Measurements from ENCODE around the gene ATIC. TPM values are rescaled to one million over a fixed set of nuclear protein-coding genes. Genes with fewer than 3 reads are reported as not detected.

The ATIC gene
- total RNA-seq, 1 experiment from 2014 or later = 295 TPM

DNA sequence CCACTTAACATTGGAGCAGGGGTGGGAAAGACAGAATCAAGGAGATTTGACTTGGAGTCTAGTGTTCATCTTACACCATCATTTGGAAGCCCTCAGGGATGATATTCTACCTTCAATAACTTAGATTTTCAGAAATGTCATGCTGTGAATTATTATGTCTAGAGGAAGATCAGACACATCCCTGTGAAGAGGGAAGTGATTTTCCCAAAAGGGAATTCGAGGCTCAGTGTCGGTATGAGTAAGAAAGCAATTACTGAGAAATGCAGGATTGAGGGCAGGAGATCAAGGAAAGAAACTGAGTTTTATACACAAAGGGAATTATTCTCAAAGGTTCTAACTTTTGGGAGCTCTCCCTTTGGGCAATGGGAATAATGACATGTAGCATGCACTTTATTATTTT, 25.6 kb upstream of the ATIC start:
- no peak overlapping the region for H3K18ac ChIP-seq (ENCODE audit: insufficient read length, low read depth, low read length)
- H2AK5ac ChIP-seq (ENCODE audit: insufficient read length, low read length) = no peak overlapping the region
- TF ChIP-seq, protein P1, sequence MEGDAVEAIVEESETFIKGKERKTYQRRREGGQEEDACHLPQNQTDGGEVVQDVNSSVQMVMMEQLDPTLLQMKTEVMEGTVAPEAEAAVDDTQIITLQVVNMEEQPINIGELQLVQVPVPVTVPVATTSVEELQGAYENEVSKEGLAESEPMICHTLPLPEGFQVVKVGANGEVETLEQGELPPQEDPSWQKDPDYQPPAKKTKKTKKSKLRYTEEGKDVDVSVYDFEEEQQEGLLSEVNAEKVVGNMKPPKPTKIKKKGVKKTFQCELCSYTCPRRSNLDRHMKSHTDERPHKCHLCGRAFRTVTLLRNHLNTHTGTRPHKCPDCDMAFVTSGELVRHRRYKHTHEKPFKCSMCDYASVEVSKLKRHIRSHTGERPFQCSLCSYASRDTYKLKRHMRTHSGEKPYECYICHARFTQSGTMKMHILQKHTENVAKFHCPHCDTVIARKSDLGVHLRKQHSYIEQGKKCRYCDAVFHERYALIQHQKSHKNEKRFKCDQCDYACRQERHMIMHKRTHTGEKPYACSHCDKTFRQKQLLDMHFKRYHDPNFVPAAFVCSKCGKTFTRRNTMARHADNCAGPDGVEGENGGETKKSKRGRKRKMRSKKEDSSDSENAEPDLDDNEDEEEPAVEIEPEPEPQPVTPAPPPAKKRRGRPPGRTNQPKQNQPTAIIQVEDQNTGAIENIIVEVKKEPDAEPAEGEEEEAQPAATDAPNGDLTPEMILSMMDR (conservative IDR thresholded peaks at IDR 0.05) = no peak
- H2BK20ac ChIP-seq (ENCODE audit: low read depth, low read length, poor library complexity, severe bottlenecking) = no peak overlapping the region
- H3K4me1 ChIP-seq (ENCODE audit: insufficient read depth, low read length) = no peaks in the 10 kb centered on the region
- H4K20me1 ChIP-seq (ENCODE audit: control insufficient read depth, insufficient read depth, insufficient read length) = no peaks in the 10 kb centered on the region
- no peaks in the 10 kb centered on the region for H3K79me2 ChIP-seq (ENCODE audit: insufficient read depth, low read length)
- no peak overlapping the region for H3K23ac ChIP-seq (ENCODE audit: insufficient read length, low read depth, low read length)
- WGBS (ENCODE audit: extremely low coverage, insufficient read length, low lambda C conversion rate) = no CpG with 5 or more reads among the region's 2 CpGs
- H3K23me2 ChIP-seq (ENCODE audit: insufficient read length, low read depth, low read length, poor library complexity, severe bottlenecking) = no peaks in the 10 kb centered on the region
- H4K91ac ChIP-seq (ENCODE audit: insufficient read length, low read depth, low read length) = no peak overlapping the region
- no peaks in the 10 kb centered on the region for H3K36me3 Mint-ChIP-seq (ENCODE audit: insufficient read depth in 1 of 3, low read depth in 3 of 3)
- no peak overlapping the region for H2BK120ac ChIP-seq (ENCODE audit: low read depth, low read length, poor library complexity, severe bottlenecking)
- no peaks in the 10 kb centered on the region for H3K79me1 ChIP-seq (ENCODE audit: insufficient read depth, low read depth, low read length, poor library complexity, severe bottlenecking)
- no peaks in the 10 kb centered on the region for H3K27me3 ChIP-seq (ENCODE audit: insufficient read depth, low read length)
- H4K8ac ChIP-seq (replicated peaks; ENCODE audit: insufficient read length, low read depth, low read length) = no peak overlapping the region
- no peak overlapping the region for H3K14ac ChIP-seq (ENCODE audit: insufficient read depth, low read length)
- H3K9me3 ChIP-seq (ENCODE audit: control insufficient read depth, low read depth, low read length) = no peaks in the 10 kb centered on the region
- H3K9ac ChIP-seq (ENCODE audit: extremely low read depth, insufficient read length, low read length) = no peak overlapping the region
- no peak overlapping the region for H2AFZ ChIP-seq (ENCODE audit: low read length)
- H4K5ac ChIP-seq (ENCODE audit: insufficient read length, low read depth, low read length) = no peak overlapping the region
- no peak for DNase-seq
- H3K27ac ChIP-seq (ENCODE audit: insufficient read length, low read depth, low read length) = no peak overlapping the region
- H3K4me2 ChIP-seq (ENCODE audit: insufficient read depth, insufficient read length, low read length) = no peak overlapping the region
- H2BK5ac ChIP-seq (ENCODE audit: insufficient read length, low read length) = no peak overlapping the region
- H3K27ac Mint-ChIP-seq = no peak overlapping the region
- no peak overlapping the region for H3K56ac ChIP-seq (ENCODE audit: insufficient read length, low read depth, low read length)
- no peaks in the 10 kb centered on the region for H3K4me1 Mint-ChIP-seq
- no peak overlapping the region for H2BK12ac ChIP-seq (ENCODE audit: insufficient read length, low read depth, low read length)
- H3K4ac ChIP-seq (ENCODE audit: low read depth, low read length) = no peak overlapping the region
- H3T11ph ChIP-seq (ENCODE audit: low read length) = no peak overlapping the region
- H3K4me3 Mint-ChIP-seq = no peak overlapping the region
- no peaks in the 10 kb centered on the region; a peak in 1 of 5 replicates for H3K9me3 Mint-ChIP-seq
- no peak overlapping the region for H2BK15ac ChIP-seq (ENCODE audit: low read depth, low read length)
- H3K27me3 Mint-ChIP-seq (ENCODE audit: low read depth) = no peaks in the 10 kb centered on the region

Data from H9 (cell line).